ENCODE measurements around the gene KIF13A. TPM values are rescaled to one million over a fixed set of nuclear protein-coding genes. Genes with fewer than 3 reads are reported as not detected.

The KIF13A gene
- total RNA-seq, 1 experiment from 2014 or later, result 24.1 TPM

GRCh38 chr6:17985934-17986655, 1.3 kb downstream of the KIF13A start:
- CTCF ChIA-PET, result interaction anchor here (0.6 to 1.0 kb wide), 2 partner anchors 61 to 124 kb away, joined by 3 to 4 read pairs; no protein-coding TSS in a partner anchor
- no peak for TF ChIP-seq CTCF (IDR thresholded peaks at IDR 0.05; ENCODE audit: unreplicated experiment)

GRCh38 chr6:17984812-17985670, 2.4 kb downstream of the KIF13A start:
- ChIA-PET CTCF (interaction anchor here (0.6 to 1.0 kb wide), 3 partner anchors 103 to 169 kb away, joined by 3 read pairs; no protein-coding TSS in a partner anchor), POLR2A (interaction anchor here (0.6 to 5.9 kb wide), 21 partner anchors 9 to 256 kb away, joined by 3 to 83 read pairs (median 4); partner anchors contain the start of genes KDM1B and TPMT)
- intact Hi-C loops (cut with micrococcal nuclease), result loop anchor here (5.0 kb wide), 2 partner anchors 168 to 277 kb away; partner anchors contain the start of gene DEK
- no peaks in the 10 kb centered on the region for H3K9me3 Mint-ChIP-seq (ENCODE audit: unreplicated experiment)
- H3K36me3 Mint-ChIP-seq (ENCODE audit: insufficient read depth, unreplicated experiment), result no peaks in the 10 kb centered on the region
- no peaks in the 10 kb centered on the region for H3K27me3 Mint-ChIP-seq (ENCODE audit: insufficient read depth, unreplicated experiment)
- no peak overlapping the region for H3K27ac Mint-ChIP-seq (ENCODE audit: low read depth, unreplicated experiment)
- TF ChIP-seq CTCF (IDR thresholded peaks at IDR 0.05; ENCODE audit: unreplicated experiment), result no peak
- BruUV-seq (replicated peaks), result no TSS peak
- peak overlapping the region; percentile 80 for H3K4me3 Mint-ChIP-seq (ENCODE audit: unreplicated experiment)
- peak; percentile 21 for DNase-seq (ENCODE audit: unreplicated experiment)
- peaks cover 40% of the 10 kb centered on the region for H3K4me1 Mint-ChIP-seq (ENCODE audit: insufficient read depth, unreplicated experiment)

More at GRCh38 chr6:17985934-17986655, 1.3 kb downstream of the KIF13A start:
- POLR2A ChIA-PET, result interaction anchor here (0.6 to 5.9 kb wide), 22 partner anchors 8 to 402 kb away, joined by 3 to 83 read pairs (median 4); partner anchors contain the start of genes KDM1B and TPMT
- TSS peak; percentile 55 for BruUV-seq (replicated peaks)
- no peaks in the 10 kb centered on the region for H3K9me3 Mint-ChIP-seq (ENCODE audit: unreplicated experiment)
- H3K36me3 Mint-ChIP-seq (ENCODE audit: insufficient read depth, unreplicated experiment), result no peaks in the 10 kb centered on the region
- DNase-seq (ENCODE audit: unreplicated experiment), result no peak
- no peak overlapping the region for H3K27ac Mint-ChIP-seq (ENCODE audit: low read depth, unreplicated experiment)
- peaks cover 30% of the 10 kb centered on the region for H3K4me1 Mint-ChIP-seq (ENCODE audit: insufficient read depth, unreplicated experiment)
- H3K4me3 Mint-ChIP-seq (ENCODE audit: unreplicated experiment), result peak overlapping the region; percentile 80
- H3K27me3 Mint-ChIP-seq (ENCODE audit: insufficient read depth, unreplicated experiment), result no peaks in the 10 kb centered on the region
- intact Hi-C loops (cut with micrococcal nuclease), result loop anchor here (2.0 to 5.0 kb wide), 4 partner anchors 79 to 276 kb away; partner anchors contain the start of genes DEK, KDM1B and TPMT

GRCh38 chr6:17984399-17984798, 3.0 kb downstream of the KIF13A start:
- Mint-ChIP-seq H3K36me3 (ENCODE audit: insufficient read depth, unreplicated experiment) (no peaks in the 10 kb centered on the region), H3K4me3 (ENCODE audit: unreplicated experiment) (peak overlapping the region; percentile 80), H3K4me1 (ENCODE audit: insufficient read depth, unreplicated experiment) (peaks cover 45% of the 10 kb centered on the region), H3K9me3 (ENCODE audit: unreplicated experiment) (no peaks in the 10 kb centered on the region), H3K27ac (ENCODE audit: low read depth, unreplicated experiment) (no peak overlapping the region), H3K27me3 (ENCODE audit: insufficient read depth, unreplicated experiment) (no peaks in the 10 kb centered on the region)
- TF ChIP-seq CTCF (IDR thresholded peaks at IDR 0.05; ENCODE audit: unreplicated experiment), result no peak
- POLR2A ChIA-PET, result interaction anchor here (0.9 to 5.9 kb wide), 12 partner anchors 9 to 171 kb away, joined by 3 to 83 read pairs (median 4); partner anchors contain the start of genes KDM1B and TPMT
- CTCF ChIA-PET, result interaction anchor here (0.6 kb wide), 2 partner anchors 104 to 170 kb away, joined by 3 read pairs; no protein-coding TSS in a partner anchor
- no TSS peak for BruUV-seq (replicated peaks)
- DNase-seq (ENCODE audit: unreplicated experiment), result no peak
- intact Hi-C loops (cut with micrococcal nuclease), result no loop called here
